ENCODE measurements around the gene OR10G3. TPM values are rescaled to one million over a fixed set of nuclear protein-coding genes. Genes with fewer than 3 reads are reported as not detected.

OR10G3 gene
- total and polyA plus RNA-seq, 12 donors, result not detected

GRCh38 chr14:21526672-21527317, 53.1 kb downstream of the OR10G3 start:
- Histone ChIP-seq H3K27ac (no peak overlapping the region), H3K4me1 (peaks cover 0 to 16% (median 6%) of the 10 kb centered on the region in 9 donors), H3K36me3 (no peaks in the 10 kb centered on the region), H3K4me3 (peak overlapping the region; percentile 47 to 77 (median 69)), H3K27me3 (peaks cover 0 to 8% (median 0%) of the 10 kb centered on the region in 7 donors), H3K9me3 (no peaks in the 10 kb centered on the region)
- no peak for TF ChIP-seq CTCF (IDR thresholded peaks at IDR 0.05)
- ATAC-seq (peak in 3 of 8 donors; percentile 6 to 11 (median 8)), DNase-seq (no peak)
- intact Hi-C loops (cut with DNase I), result no loop called here
- 11 to 20% methylated on average over 13 of the region's 13 CpGs for whole genome bisulfite sequencing, 2 donors

GRCh38 chr14:21525962-21526671, 53.8 kb downstream of the OR10G3 start, which contains the start of gene SALL2:
Gene SALL2, minus strand, starts transcription at chr14:21526346. Its CDS starts 219 bp downstream, at chr14:21526127.
- Histone ChIP-seq H3K4me3 (peak within 1 kb of the TSS; percentile 47 to 77 (median 69)), H3K27ac (peak within 1 kb of the TSS in 4 of 10 donors; percentile 39 to 65 (median 54)), H3K27me3 (peaks cover 0 to 8% (median 0%) of the 10 kb centered on the region in 7 donors), H3K36me3 (no peaks in the 10 kb centered on the region), H3K4me1 (peaks cover 0 to 16% (median 6%) of the 10 kb centered on the region in 9 donors), H3K9me3 (no peaks in the 10 kb centered on the region)
- intact Hi-C loops (cut with DNase I), result no loop called here
- DNase-seq (peak; percentile 76 to 81), ATAC-seq (peak; percentile 86 to 96 (median 92))
- no peak for TF ChIP-seq CTCF (IDR thresholded peaks at IDR 0.05)
- 0 to 1% methylated on average over 40 to 43 of the region's 43 CpGs for WGBS, 2 donors

GRCh38 chr14:21525571-21525961, 54.3 kb downstream of the OR10G3 start:
- peak; percentile 25 to 50 (median 41) for ATAC-seq
- Histone ChIP-seq H3K9me3 (no peaks in the 10 kb centered on the region), H3K27me3 (peaks cover 0 to 8% (median 0%) of the 10 kb centered on the region in 7 donors), H3K4me3 (peak overlapping the region; percentile 47 to 77 (median 69)), H3K36me3 (no peaks in the 10 kb centered on the region), H3K4me1 (peaks cover 0 to 16% (median 6%) of the 10 kb centered on the region in 9 donors), H3K27ac (peak overlapping the region in 4 of 10 donors; percentile 39 to 65 (median 54))
- WGBS, 2 donors, result 38% methylated on average over 10 to 12 of the region's 12 CpGs
- DNase-seq, result no peak
- intact Hi-C loops (cut with DNase I), result no loop called here
- no peak for TF ChIP-seq CTCF (IDR thresholded peaks at IDR 0.05)

GRCh38 chr14:21524575-21525490, 55.0 kb downstream of the OR10G3 start:
- no peak overlapping the region for H3K27ac ChIP-seq
- peak overlapping the region in 5 of 10 donors; percentile 66 to 77 (median 69) for H3K4me3 ChIP-seq
- H3K4me1 ChIP-seq, result peaks cover 0 to 16% (median 6%) of the 10 kb centered on the region in 9 donors
- H3K27me3 ChIP-seq, result peaks cover 0 to 8% (median 0%) of the 10 kb centered on the region in 7 donors
- no peak for DNase-seq
- H3K36me3 ChIP-seq, result no peaks in the 10 kb centered on the region
- H3K9me3 ChIP-seq, result no peaks in the 10 kb centered on the region
- intact Hi-C loops (cut with DNase I), result no loop called here
- WGBS, 2 donors, result 83 to 87% methylated on average over 18 of the region's 18 CpGs
- no peak for ATAC-seq
- TF ChIP-seq CTCF (IDR thresholded peaks at IDR 0.05), result no peak

Data from heart right ventricle (tissue), 16 donors.